Hypothalamus (tissue), 51 donors: ENCODE measurements around the gene ZFAND6.

Experiments
- DNase-seq, 51 donors: peaks; one replicate each; lab custom pipeline; 2025; lab: John Stamatoyannopoulos, UW

ZFAND6 gene

DNA sequence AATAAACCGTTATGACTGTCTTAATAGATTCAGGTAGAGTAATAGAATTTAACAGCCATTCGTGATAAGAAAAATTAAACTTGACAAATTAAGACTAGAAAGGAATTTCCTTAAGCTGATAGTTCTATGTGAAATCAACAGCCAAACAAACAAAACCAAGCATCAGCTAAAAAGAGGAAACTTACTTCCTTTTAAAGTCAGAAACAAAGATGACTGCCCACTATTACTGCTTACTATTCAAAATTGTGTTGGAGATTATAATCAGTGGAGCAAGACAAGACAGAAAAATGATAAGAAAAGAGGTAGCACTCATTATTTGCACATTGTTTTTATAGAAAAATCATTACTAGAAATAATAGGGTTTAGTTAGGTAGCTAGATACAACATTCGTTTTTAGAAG is 79.5 kb downstream of the ZFAND6 start:
- DNase-seq = no peak

DNA sequence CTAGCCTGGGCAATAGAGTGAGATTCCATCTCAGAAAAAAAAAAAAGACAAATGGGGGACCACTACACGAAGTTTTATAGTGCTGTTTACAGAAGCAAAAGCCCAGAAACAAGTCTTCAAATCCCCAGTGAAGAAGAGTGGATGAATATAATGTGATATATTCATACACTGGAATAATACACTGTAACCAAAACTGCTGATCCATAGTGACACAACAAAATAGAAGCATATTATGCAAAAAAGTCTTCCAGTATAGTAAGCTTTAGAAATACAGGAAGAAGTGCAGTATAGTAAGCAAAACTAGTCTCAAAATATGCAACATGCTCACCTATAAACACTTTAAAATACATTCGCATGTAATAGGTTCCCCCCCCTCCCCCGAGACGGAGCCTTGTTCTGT is 81.4 kb downstream of the ZFAND6 start:
- no peak for DNase-seq

DNA sequence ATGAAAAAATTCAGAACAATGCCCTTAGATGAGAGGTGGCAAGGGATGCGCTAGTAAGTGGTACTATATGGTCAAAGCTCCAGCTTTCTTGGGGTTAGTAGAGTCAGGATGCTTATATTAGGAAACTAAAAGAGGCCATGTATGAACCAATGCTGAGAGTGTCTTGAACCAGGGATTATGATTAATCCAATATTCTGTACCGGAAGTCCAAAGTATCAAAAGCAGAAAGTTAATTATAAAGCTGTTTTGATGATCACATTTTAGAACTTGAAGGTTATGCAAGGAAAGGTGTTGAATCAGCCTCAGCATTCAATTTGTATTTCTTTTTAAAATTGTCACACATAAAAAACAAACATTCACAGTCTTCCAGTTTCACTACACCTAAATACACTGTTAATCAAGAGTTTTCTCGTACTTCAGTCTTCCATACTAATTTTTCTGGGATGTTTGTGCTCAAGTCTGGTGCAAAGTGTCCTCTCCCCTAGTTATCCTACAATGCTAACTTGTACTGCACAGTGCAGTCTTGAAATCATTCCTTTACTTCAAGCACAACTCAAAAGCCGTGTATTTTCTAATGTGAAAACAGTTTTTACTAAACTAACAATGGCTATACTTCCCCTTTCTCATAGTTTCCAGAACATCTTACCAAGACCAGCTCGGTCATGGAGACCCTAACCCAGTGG is 82.6 kb downstream of the ZFAND6 start:
- DNase-seq = no peak

DNA sequence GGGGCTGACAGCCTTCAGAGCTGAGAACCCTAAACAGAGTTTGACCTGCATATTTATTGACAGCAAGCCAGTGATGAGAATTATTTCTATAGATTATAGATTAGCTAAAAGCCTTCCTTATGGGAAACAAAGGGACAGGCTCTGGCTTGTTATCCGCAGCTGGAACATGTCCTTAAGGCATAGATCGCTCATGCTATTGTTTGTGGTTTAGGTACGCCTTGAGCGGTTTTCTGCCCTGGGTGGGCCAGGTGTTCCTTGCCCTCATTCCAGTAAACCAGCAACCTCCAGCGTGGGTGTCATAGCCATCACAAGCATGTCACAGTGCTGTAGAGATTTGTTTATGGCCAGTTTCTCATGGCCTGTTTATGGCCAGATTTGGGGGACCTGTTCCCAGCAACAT is 83.2 kb downstream of the ZFAND6 start:
- DNase-seq = no peak

DNA sequence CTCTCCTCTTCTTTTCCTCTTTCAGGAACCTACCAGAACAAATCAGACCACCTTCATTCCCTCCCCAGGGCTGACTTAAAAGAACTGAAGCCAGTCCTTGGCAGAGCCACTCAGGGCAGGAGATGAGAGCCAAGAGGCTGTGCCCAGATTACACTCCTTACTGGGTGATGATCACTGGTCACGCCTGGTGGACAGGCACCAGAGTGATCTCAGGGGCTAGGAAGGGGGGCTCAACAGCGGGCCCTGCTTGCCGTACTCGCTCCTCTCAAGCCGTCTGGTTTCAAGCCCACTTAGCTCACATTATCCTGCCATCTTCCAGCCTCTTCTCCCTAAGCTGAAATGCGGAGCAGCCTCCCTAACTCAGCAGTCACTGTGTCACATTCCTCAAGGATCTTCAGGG is 91.7 kb downstream of the ZFAND6 start:
- DNase-seq = no peak

DNA sequence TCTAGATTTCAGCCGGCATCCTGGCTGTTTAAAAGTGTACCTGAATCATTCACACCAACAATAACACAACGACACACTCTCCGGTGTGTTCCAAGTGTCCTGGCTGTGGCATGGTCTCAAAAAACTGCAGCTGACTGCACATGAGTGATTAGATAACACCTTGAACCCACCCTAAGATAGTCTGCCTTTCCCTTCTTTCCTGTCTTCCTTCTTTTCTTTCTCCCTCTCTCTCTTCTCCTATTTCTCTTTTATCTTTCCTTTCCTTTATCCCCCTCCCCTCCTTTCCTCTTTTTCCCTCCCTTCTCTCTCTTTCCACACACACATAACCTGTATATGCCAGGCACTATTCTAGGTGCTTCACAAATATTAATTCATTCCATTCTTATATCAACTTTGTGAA is 92.1 kb downstream of the ZFAND6 start:
- no peak for DNase-seq

DNA sequence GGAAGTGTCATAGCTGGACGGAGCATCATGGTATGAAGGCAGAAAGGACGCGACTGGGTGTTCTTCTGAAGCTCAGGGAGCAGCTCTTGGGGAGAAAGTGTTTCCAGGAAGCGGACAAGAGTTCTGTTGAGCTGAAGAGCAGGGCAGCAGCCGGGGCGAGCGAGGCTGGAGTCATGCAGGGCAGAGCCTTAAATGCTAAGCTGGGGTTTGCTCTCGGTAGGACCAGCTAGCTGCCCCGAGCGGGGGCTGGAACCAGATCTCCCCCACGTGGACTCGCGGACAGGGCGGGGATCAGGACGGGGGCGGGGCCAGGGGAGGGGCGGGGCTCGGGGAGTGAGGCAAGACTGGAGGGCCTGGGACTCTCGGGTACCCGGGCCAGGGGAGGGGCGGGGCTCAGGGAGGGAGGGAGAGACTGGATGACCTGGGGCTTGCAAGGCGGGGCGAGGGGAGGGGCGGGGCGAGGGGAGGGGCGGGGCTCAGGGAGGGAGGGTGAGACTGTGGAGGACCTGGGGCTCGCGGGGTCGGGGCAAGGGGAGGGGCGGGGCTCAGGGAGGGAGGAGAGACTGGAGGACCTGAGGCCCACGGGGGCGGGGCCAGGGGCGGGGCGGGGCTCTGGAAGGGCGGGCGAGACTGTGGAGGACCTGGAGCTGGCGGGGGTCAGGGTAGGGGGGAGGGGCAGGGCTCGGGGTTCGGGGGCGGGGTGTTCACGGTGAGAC is 92.9 kb downstream of the ZFAND6 start:
- peak in 50 of 51 donors; percentile 20 to 95 (median 78) for DNase-seq

DNA sequence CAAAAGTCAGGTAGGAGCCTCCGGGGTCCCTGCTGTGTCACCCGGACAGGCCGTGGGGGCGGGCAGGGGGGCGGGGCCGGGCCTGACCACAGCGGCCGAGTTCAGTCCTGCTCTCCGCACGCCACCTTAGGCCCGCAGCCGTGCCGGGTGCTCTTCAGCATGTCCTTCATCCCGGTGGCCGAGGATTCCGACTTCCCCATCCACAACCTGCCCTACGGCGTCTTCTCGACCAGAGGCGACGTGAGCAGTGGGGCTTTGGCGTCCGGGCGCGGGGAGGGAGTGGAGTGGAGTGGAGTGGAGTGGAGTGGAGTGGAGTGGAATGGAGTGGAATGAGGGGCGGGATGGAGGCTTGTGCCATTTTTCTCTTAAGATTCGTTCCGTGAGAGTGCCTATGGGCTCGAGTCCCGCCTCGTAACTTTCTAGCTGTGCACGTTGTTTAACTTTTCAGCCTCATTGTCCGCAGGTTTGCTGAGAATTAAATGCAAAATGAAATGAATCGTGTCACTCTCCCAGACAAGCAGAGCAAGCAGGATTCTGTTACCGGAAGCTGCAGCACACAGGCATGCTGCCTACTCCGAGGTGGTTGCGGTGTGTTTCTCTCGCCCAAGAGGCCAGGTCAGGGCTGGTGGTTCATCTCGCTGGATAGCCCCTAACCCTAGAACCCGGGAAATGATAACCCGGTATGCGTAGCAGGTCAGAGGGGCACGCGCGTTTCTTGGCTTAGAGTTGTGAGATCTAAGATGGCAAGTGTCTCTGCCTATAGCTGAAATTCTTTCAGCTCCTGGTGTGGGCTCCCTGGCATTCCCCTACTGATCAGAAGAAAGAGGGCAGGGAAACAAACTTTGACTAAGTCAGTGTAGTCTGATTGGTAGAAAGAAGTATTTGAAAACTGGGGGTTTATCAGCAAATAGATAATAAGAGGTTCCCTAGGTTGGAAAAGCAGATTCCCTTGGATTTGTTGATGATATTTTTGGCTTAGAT is 93.7 kb downstream of the ZFAND6 start, which contains the start of gene FAH:
Gene FAH (plus strand): TSS at position 104 of the 981 bp plus-strand sequence. CDS start 56 bp downstream, at position 160.
- peak in 13 of 51 donors; percentile 47 to 69 (median 57) for DNase-seq

DNA sequence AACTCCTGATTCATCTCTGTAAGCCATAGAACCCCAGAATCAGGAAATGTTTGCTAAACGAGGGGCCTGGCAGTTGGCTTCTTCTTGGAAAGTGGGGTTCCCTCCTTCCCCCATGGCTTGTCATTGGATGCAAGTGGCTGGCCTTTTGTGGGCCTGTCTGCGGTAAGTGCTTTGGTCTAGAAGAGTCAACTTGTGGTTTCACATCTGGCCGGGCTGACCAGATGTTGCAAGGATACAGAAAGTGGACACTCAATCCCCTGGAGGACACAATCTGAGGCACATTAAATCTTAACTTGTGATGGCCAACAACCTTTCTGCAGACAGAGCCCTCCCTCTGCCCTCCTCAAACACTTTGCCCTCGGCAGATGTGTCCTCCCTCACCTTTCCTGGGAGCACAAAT is 94.4 kb downstream of the ZFAND6 start:
- DNase-seq = no peak

DNA sequence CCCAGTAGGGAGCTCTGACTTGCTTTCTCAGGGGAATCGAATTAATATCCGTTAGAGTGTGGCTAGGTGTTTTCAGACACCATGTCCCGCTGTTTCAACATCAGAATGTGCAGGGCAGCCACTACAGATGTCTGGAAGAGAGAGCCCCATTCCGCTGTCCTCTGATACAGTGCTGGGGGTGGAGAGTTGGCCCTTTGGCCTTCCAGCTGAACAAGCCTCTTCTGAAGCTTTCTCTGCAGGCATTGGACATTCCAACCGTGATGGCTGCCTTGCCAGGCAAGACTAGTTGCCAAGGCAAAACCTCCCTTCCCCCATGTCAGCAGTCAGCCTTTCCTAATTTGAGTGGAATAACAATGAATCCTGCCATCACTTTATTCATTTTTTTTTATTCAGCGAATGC is 94.9 kb downstream of the ZFAND6 start:
- peak in 13 of 51 donors; percentile 13 to 38 (median 24) for DNase-seq

DNA sequence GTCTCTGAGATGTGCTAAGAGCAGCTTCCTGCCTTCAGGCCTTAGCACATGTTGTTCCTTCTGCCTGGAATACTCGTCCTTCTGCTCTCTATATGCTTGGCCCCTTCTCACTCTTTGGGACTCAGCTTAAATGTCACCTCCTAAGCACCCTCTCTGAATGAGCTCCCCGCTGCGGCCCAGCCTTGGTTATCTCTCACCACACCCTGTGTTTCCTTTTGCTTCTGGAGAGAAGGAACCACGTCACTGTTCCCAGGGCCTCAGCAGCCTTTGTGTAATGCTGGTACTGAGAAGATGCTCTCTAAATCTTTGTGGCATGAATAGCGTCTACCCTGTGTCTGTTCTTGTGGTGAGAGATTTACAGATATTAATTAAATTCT is 95.5 kb downstream of the ZFAND6 start:
- no peak for DNase-seq

DNA sequence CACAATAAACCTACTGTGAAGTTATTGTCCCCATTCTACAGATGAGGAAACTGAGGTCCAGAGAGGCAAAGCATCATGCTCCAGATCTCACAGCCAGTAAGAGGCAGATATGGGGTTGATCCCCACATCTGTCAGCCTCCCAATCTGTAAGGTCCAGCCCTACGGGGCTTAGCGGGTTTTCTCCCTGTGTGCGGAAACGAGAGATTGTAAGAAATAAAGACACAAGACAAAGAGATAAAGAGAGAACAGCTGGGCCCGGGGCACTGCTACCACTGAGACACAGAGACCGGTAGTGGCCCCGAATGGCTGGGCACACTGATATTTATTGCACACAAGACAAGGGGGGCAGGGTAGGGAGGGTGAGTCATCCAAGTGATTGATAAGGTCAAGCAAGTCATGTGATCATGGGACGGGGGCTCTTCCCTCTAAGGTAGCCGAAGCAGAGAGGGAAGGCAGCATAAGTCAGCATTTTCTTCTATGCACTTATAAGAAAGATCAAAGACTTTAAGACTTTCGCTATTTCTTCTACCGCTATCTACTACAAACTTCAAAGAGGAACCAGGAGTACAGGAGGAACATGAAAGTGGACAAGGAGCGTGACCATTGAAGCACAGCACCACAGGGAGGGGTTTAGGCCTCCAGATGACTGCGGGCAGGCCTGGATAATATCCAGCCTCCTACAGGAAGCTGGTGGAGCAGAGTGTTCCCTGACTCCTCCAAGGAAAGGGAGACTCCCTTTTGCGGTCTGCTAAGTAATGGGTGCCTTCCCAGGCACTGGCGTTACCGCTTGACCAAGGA is 96.1 kb downstream of the ZFAND6 start:
- DNase-seq = peak in 2 of 51 donors; percentile 7 to 16

DNA sequence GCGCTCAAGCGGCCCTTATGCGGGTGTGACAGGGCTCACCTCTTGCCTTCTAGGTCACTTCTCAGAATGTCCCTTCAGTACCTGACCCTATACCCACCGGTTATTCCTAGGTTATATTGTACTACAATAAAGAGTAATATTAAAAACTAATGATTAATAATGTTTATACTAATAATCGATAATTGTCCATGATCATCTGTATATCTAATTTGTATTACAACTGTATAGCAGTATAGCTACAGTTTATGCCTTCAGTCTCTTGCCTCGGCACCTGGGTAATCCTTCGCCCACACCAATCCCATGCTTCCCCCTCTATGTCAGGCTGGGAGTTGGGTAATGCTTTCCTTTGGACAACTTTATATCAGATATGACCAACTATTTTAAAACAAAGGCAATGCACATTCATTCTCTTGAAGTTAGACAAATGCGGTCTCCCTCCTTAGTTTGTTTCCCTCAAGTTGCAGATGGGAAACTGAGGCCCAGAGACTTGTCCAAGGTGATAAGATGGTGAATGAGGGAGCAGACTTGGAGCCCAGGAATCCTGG is 96.8 kb downstream of the ZFAND6 start:
- DNase-seq = no peak

DNA sequence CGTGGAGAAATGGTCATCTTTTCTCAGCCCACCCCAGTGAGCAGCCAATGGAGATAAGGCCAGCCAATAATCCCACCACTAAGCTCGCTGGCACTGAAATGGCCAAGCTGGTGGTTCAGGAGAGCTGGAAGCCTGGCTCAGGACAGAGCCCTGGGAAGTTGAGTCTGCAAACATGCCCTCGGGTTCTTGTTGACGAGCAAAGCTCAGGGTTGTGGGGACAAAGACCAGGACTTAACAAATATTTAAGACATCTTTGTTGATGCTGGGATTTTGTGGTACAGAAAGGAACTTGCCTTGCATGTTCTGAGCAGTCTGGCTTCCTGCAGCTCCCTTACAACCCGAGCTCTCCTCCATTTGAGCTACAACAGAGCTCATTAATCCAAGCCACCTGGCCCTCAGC is 97.7 kb downstream of the ZFAND6 start:
- DNase-seq = no peak

DNA sequence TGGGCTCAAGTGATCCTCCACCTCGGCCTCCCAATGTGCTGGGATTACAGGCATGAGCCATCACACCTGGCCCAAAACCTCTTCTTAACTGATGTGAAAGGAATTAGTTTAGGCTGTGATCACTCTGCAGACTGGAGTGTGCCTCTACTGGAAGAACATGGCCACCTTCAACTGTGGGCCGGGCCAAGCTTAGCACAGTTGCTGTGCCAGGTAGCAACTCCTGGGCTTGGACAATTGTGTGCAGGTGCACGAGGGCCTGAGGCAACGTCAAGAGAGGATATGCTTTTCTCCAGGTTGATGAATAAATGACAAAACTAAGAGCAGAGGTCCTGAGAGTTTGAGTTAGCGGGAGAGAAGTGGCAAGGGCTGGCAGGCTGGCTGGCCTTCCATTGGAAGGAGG is 99.8 kb downstream of the ZFAND6 start:
- no peak for DNase-seq

DNA sequence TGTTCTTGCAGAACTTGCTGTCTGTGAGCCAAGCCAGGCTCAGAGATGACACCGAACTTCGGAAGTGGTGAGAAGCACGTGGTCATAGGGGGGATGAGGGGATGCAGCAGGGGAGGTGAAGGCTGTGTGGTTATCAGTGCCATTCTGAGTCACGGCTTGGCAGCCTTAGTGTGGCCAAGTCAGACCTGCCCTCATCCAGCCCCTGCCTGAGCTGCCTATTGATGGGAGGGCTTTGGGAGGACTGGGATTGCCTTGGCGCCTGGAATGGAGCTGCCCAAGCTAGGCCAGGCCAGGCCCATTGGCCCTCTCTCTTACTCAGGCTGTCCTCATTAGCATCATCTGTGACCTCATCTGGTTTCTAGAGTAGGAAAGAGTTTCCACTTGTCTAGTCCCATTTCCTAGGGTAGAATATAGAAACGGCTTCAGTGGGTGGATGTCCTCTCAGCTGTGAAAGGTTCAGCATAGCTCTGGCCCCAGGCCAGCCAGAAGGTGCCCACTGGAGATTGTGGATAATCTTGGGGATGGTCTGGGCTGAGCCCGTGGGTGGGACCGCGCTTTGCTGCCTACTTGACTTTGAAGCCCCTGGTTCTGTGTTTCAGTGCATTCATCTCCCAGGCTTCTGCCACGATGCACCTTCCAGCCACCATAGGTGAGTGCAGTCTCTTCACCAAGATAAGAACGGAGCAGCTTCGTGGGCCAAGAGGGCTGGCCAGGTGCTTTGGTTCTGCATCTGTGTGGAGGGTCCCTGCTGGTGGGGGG is 100.5 kb downstream of the ZFAND6 start:
- DNase-seq = no peak

DNA sequence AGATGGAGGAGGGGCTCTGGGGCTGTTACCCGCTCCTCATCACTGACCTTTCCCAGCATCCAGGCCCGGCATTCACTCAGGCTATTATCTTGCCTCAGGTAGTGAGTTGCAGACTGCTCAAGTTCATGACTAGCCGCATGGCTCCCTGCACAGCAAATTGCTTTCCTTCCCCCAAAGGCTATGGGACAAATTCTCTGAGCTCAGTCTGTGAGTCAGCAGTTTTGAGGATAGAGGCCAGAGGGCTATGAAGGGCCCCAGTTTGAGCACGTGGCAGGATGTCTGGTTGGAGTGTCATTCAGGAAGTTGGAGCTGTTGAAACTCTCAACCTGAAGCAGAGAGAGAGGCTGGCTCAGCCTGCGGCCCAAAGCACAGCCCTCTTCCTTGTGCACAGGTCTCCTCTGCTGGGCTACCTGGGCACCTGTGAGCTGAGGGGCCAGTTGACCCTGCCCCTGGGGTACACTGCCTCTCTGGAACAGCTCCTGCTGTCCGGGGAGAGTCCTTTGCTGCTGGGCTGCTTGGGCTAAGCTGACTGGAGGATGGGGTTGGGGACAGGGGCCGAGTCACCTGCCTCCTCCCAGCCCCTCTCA is 101.2 kb downstream of the ZFAND6 start:
- peak in 11 of 51 donors; percentile 6 to 55 (median 20) for DNase-seq

DNA sequence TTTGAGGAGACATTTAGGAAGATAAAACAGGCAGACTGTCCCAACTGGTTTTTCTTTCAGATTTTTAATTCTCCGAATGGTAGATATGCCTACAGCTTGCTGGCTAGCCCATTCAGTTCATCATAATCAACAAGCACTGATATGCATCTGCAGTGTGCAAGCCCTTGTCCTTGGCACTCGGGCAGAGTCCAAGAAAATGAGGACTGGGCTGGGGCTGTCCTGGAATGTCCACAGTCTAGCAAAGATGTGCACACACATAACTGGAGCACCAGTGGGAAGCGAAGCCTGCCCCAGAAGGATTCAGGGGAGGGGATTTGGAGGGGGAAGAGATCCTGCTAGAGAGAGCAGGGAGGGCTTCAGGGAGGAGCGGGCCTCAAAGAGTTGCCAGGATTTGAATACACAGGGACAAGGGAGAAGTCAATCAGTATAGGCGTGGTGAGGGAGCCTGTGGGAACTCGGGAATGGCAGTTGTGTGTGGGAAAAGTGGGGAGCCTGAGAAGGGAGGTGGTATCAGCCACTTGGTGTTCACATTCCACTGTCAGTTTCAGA is 102.1 kb downstream of the ZFAND6 start:
- DNase-seq = no peak
